Measurements from ENCODE around the gene MICALL1.

- TF ChIP-seq SP1 (IDR thresholded peaks at IDR 0.05) (no peak), ELF4 (IDR thresholded peaks at IDR 0.05) (no peak), BHLHE40 (IDR thresholded peaks at IDR 0.05; ENCODE audit: borderline replicate concordance) (no peak)
Measured at GRCh38 chr22:37917874-37918548, 11.9 kb downstream of the MICALL1 start.

All from HEK293T (cell line).